Right lobe of liver (tissue), 4 donors: Measurements from ENCODE around the gene SH3BGRL3.

ENCODE experiments used
- POLR2A ChIP-seq: fragments of 450-650 bp; IDR thresholded peaks from one replicate; pipeline ENCODE4 v1.6.1; 2017; ENCODE audit warnings: antibody characterized with exemption, mild to moderate bottlenecking
- TF ChIP-seq, protein P1 (sequence below), 4 donors: fragments of 200-600 bp in 3 of 4; fragments of 450-650 bp in 1 of 4; IDR thresholded peaks; one replicate each; pipeline versions ENCODE4 v1.5.1 to v1.8.0; 2016 to 2022; ENCODE audit warnings: antibody characterized with exemption in 4 of 4, mild to moderate bottlenecking in 2 of 4
- donor health status: DM: no; HTN: no; CAD: no.
- donor health status: DM: no; HTN: no; CAD: no.
- donor health status: DM: no; HTN: yes; CAD: no.

DNA sequence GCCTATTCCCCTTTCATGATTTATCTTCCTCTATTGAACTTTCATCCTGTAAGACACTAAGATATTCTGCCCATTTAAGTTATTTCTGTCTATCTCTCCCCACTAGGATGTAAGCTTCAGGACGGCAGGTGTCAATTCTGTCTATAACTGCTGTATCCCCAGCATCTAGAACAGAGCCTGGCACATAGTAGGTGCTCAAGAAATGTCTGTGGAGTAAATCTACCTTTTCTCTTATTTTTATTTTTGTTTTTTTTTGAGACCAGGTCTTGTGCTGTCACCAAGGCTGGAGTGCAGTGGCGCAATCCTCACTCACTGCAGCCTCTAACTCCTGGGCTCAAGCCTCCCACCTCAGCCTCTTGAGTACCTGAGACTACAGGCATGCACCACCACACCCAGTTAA is 43.5 kb downstream of the SH3BGRL3 start:
- TF ChIP-seq, protein P1, sequence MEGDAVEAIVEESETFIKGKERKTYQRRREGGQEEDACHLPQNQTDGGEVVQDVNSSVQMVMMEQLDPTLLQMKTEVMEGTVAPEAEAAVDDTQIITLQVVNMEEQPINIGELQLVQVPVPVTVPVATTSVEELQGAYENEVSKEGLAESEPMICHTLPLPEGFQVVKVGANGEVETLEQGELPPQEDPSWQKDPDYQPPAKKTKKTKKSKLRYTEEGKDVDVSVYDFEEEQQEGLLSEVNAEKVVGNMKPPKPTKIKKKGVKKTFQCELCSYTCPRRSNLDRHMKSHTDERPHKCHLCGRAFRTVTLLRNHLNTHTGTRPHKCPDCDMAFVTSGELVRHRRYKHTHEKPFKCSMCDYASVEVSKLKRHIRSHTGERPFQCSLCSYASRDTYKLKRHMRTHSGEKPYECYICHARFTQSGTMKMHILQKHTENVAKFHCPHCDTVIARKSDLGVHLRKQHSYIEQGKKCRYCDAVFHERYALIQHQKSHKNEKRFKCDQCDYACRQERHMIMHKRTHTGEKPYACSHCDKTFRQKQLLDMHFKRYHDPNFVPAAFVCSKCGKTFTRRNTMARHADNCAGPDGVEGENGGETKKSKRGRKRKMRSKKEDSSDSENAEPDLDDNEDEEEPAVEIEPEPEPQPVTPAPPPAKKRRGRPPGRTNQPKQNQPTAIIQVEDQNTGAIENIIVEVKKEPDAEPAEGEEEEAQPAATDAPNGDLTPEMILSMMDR (IDR thresholded peaks at IDR 0.05) = no peak
- no peak for TF ChIP-seq POLR2A
